Tibial nerve (tissue), 4 donors: ENCODE results near the gene ZMYND11.

Experiments used
- EP300 ChIP-seq, 2 donors: sonication (generic); formaldehyde crosslinking; IDR thresholded peaks; one replicate each; pipeline ENCODE4 v1.6.1; 2017; ENCODE audit warnings: antibody characterized with exemption in 2 of 2, mild to moderate bottlenecking in 1 of 2
- POLR2A ChIP-seq, 2 donors: fragments of 450-650 bp; IDR thresholded peaks; one replicate each; pipeline ENCODE4 v1.6.1; 2017; ENCODE audit warnings: antibody characterized with exemption in 2 of 2, mild to moderate bottlenecking in 2 of 2, moderate library complexity in 2 of 2
- TF ChIP-seq, protein P1 (sequence below), 5 experiments: fragments of 200-600 bp in 3 of 5; fragments of 450-650 bp in 2 of 5; sonication (generic) in 3 of 5; IDR thresholded peaks; one replicate each; pipeline ENCODE4 v1.5.1; 2016 to 2019; ENCODE audit warnings: antibody characterized with exemption in 5 of 5, mild to moderate bottlenecking in 3 of 5, moderate library complexity in 2 of 5

DNA sequence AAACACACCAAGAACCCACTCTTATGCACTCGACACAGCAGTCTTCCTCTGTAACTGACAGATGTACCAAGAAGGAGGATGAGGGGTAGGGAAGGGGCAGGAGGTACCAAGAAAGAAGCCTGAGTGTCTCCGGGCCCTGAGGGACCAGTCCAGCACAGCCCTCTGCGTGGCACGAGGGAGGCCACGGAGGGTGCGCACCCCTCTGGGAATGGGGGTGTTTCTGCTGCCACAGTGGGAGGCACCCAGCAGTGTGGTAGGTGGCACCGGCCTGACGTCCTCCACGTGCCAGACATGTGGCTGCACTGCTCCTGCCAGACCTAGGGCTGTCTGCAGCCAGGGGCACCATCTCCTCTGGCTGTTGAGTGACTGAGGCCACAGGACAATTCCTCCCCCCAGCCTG lies 154.3 kb downstream of the ZMYND11 start:
- TF ChIP-seq, protein P1, sequence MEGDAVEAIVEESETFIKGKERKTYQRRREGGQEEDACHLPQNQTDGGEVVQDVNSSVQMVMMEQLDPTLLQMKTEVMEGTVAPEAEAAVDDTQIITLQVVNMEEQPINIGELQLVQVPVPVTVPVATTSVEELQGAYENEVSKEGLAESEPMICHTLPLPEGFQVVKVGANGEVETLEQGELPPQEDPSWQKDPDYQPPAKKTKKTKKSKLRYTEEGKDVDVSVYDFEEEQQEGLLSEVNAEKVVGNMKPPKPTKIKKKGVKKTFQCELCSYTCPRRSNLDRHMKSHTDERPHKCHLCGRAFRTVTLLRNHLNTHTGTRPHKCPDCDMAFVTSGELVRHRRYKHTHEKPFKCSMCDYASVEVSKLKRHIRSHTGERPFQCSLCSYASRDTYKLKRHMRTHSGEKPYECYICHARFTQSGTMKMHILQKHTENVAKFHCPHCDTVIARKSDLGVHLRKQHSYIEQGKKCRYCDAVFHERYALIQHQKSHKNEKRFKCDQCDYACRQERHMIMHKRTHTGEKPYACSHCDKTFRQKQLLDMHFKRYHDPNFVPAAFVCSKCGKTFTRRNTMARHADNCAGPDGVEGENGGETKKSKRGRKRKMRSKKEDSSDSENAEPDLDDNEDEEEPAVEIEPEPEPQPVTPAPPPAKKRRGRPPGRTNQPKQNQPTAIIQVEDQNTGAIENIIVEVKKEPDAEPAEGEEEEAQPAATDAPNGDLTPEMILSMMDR (IDR thresholded peaks at IDR 0.05): no peak
- TF ChIP-seq POLR2A (IDR thresholded peaks at IDR 0.05): no peak
- TF ChIP-seq EP300 (IDR thresholded peaks at IDR 0.05): no peak
